Left renal pelvis (tissue), 4 donors: ENCODE data around the gene KISS1. TPM values are rescaled to one million over a fixed set of nuclear protein-coding genes. Genes with fewer than 3 reads are reported as not detected.

ENCODE experiments used
- DNase-seq, 4 donors: peaks; one replicate each; pipeline ENCODE4 v3.0.0-alpha.2; 2013; ENCODE audit warnings: low read depth in 4 of 4, low spot score in 3 of 4
- polyA plus RNA-seq, 4 donors: library from polyadenylated mRNA; unstranded; fragments of 120-200 nt; gene quantifications; one replicate each; pipeline ENCODE4 v1.2.1, GENCODE V29; 2013; ENCODE audit not compliant: insufficient read length in 4 of 4

The KISS1 gene
- polyA plus RNA-seq, 4 donors: 0.40 to 1.4 TPM; not detected in 2

GRCh38 chr1:204142032-204142974 is 54.0 kb downstream of the KISS1 start:
- no peak for DNase-seq

GRCh38 chr1:204141131-204141530 is 55.2 kb downstream of the KISS1 start:
- DNase-seq: no peak

Other genes starting within 250 kb of the KISS1 start
- 10 to 100 TPM; 16.5 to 67.4 (median 42.3) TPM for gene SOX13, start 123.4 kb downstream of the KISS1 start, polyA plus RNA-seq
- gene ETNK2, start 44.4 kb downstream of the KISS1 start, polyA plus RNA-seq: 10 to 100 TPM; 12.4 to 26.5 (median 20.8) TPM
- 10 to 100 TPM in 3 of 4 donors, 1 to 10 TPM in 1; 8.2 to 94.2 (median 62.3) TPM for gene REN, start 30.2 kb downstream of the KISS1 start, polyA plus RNA-seq
- 1 to 10 TPM in 3 of 4 donors, under 1 TPM in 1; 0.20 to 4.7 (median 3.7) TPM for gene GOLT1A, start 17.5 kb upstream of the KISS1 start, polyA plus RNA-seq
- 10 to 100 TPM; 46.1 to 55.8 (median 46.5) TPM for gene PLEKHA6, start 163.4 kb upstream of the KISS1 start, polyA plus RNA-seq
- 10 to 100 TPM; 41.0 to 85.0 (median 43.3) TPM for gene PPP1R15B, start 215.3 kb upstream of the KISS1 start, polyA plus RNA-seq